GM12891 (cell line): ENCODE results near the gene CCN5.

ENCODE experiments used
- DNase-seq: peaks from one replicate; pipeline ENCODE4 v3.0.0; 2011; ENCODE audit warnings: low spot score; ENCODE audit not compliant: insufficient read length
- FAIRE-seq: peaks from 2 replicates; lab custom pipeline; 2011; peaks lifted over from hg19 to GRCh38; lab: Jason Lieb, UNC
- PAX5 ChIP-seq: IDR thresholded peaks from 2 replicates; pipeline ENCODE4 v1.6.1; 2011; ENCODE audit warnings: low read length, moderate library complexity, mild to moderate bottlenecking; ENCODE audit not compliant: insufficient read depth, severe bottlenecking
- POLR2A ChIP-seq: IDR thresholded peaks from 2 replicates; pipeline ENCODE4 v1.6.1; 2011; ENCODE audit warnings: low read depth, low read length, control low read depth
- POLR2AphosphoS5 ChIP-seq: IDR thresholded peaks from 2 replicates; pipeline ENCODE4 v1.6.1; 2011; ENCODE audit warnings: low read depth, low read length, control low read depth
- POU2F2 ChIP-seq: IDR thresholded peaks from 2 replicates; pipeline ENCODE4 v1.6.1; 2011; ENCODE audit warnings: low read depth, mild to moderate bottlenecking, control low read depth, low read length, moderate library complexity
- SPI1 ChIP-seq: IDR thresholded peaks from 2 replicates; pipeline ENCODE4 v1.6.1; 2011; ENCODE audit warnings: low read depth, low read length, control low read depth
- TAF1 ChIP-seq: IDR thresholded peaks from 2 replicates; pipeline ENCODE4 v1.6.1; 2011; ENCODE audit warnings: low read depth, low read length, control low read depth

The CCN5 gene

DNA sequence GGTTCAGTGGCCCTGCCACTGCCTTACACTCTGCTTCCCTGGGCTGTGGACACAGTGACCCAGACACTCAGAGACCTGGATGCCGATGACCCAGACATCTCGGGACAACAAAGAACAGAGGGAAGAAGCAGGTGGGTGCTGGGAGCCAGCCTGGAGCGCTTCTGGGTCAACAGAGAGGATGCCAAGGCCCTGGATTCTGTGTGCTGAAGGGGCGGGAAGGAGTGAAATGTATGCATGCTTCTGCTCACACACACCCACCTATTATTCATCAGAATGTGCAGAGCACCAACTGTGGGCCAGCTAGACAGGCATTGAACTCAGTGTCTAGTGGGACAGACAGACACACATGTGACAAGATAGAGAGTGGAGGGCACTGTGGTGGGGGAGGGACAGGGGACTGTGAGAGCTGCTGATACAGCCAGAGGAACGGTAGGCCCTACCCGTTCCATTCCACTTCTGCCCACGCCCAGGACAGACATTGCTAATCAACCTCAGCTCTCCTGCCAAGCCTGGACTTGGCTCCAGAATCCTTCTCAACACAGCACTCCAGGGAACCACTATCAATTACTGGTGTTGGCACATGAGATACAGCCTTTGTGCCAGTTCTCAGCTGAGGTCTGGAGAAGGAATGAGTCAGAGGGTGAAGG is 50.7 kb downstream of the CCN5 start:
- no peak for TF ChIP-seq POU2F2
- TF ChIP-seq POLR2AphosphoS5 = no peak
- TF ChIP-seq TAF1 = no peak
- TF ChIP-seq POLR2A = no peak
- TF ChIP-seq PAX5 = no peak
- TF ChIP-seq SPI1 = no peak
- FAIRE-seq = no peak
- no peak for DNase-seq

DNA sequence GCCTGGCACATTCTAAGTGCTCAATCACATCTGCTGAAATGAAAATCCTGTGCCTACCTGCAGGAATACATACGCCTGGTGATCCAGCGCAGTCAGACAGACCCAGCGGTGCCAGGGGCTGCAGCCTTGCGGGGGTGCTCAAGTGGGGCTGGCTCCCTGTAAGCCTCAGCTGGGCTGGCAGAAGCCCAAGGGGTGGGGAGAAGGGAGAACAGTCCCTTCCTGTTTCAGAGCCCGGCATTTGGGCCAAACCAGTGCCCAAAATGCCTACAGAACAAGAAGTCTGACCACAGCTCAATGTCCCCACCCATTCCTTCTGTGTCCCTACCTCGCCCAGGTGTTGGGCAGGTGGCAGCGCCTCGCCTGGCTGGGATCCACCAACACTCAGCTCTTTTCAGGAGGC is 53.1 kb downstream of the CCN5 start:
- no peak for TF ChIP-seq POU2F2
- no peak for TF ChIP-seq PAX5
- no peak for TF ChIP-seq TAF1
- TF ChIP-seq SPI1 = no peak
- no peak for TF ChIP-seq POLR2A
- no peak for TF ChIP-seq POLR2AphosphoS5
- DNase-seq (no peak), FAIRE-seq (no peak)

DNA sequence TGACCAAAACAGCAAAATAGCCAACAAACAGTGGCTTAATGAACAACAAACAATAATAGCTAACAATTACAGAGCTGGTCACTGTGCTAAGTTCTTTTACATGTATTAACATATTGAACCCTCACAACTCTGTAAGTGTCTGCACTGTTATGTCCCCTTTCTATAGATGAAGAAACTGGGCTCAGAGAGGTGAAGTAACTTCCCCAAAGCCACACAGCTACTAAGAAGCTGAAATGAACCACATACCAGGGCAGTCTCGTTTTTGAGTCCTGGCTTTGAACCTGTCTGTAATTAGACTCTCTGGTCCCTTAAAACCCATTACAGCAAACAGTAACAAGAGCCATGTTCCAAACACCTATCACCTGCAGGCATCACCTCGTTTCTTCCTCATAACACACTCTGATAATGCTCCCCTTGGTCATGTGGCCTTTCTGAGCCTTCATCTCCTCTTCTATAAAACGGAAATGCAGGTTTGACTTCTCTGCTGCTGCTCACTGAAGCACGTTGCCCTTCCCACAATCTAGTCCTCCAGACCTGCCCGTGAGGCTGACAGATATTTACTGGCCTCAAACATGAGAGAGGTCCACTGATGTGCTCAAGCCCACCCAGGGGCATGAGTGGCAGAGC is 53.8 kb downstream of the CCN5 start:
- no peak for DNase-seq
- FAIRE-seq = no peak
- TF ChIP-seq PAX5 = no peak
- TF ChIP-seq POLR2AphosphoS5 = no peak
- TF ChIP-seq POLR2A = no peak
- TF ChIP-seq SPI1 = no peak
- no peak for TF ChIP-seq POU2F2
- TF ChIP-seq TAF1 = no peak

DNA sequence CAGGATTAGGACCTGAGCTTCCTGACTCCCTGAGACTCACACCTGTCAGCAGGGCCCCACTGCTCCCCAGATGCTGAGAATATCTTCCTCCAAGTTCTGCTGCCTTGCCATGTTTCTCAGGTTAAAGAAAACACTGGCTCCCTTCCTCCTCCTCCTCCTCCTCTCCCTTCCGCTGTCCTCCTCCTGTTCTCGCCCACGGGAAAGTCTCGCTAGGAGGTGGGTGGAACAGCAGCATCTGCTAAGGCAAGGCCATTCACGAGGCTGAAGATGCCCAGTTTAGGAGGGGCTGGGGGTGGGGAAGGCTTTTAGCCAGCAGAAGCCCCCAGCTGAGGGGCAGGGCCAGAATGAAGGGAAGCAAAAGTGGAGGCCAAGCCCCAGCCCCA is 54.3 kb downstream of the CCN5 start:
- FAIRE-seq (no peak), DNase-seq (no peak)
- no peak for TF ChIP-seq PAX5
- TF ChIP-seq TAF1 = no peak
- TF ChIP-seq SPI1 = no peak
- TF ChIP-seq POLR2AphosphoS5 = no peak
- no peak for TF ChIP-seq POU2F2
- TF ChIP-seq POLR2A = no peak

DNA sequence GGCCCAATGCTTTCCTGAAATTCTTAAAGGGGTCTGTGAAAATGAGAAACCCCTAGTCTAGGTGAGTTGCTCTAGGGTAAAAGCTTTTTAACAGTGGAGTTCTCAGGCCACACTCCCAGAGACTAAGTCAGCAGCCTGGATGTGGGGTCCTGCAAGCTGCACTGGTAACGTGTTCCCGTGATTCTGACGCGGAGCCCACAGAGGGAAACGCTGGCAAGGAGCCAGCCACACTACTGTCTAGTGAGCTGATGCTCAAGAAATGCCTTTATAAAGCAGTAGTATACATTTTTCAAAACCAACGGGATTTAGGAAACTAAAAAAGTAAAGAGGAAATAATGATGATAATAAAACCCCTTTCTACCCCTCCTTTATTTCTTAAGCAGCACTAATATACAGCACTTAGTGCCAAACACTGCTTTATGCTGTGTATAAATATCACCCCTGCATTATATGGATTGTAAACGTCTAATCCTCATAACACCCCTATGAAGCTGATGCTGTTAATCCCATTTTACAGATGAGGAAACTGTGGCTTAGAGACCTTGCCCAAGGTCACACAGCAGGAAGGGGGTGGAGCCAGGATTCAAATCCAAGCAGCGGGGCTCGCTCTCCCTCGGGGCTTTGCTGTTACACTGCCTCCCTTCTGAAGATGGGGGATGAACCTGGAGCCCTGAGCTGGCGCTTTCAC is 55.5 kb downstream of the CCN5 start:
- FAIRE-seq = no peak
- TF ChIP-seq POLR2A (no peak), SPI1 (no peak), POU2F2 (no peak), PAX5 (no peak), TAF1 (no peak), POLR2AphosphoS5 (no peak)
- DNase-seq = no peak

DNA sequence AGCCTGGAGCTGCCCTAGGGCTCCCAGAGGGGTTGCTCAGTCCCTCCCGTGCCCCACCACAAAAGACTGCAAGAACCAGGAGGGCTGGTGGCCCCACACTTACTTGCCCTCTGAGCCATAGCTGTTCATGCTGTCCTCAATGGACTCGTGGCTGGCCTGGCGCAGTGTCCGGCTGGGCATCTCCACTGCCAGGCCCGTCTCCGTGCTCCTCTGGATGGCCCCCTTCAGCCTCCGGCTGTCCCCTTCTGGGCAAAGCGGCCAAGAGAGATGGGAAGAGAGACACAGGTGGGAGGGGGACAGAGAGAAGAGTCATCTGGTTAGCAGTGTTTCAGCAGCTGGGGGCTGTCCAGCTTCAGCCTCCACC is 56.0 kb downstream of the CCN5 start:
- DNase-seq = no peak
- no peak for FAIRE-seq
- TF ChIP-seq SPI1 (no peak), TAF1 (no peak), POLR2AphosphoS5 (no peak), POLR2A (no peak)

DNA sequence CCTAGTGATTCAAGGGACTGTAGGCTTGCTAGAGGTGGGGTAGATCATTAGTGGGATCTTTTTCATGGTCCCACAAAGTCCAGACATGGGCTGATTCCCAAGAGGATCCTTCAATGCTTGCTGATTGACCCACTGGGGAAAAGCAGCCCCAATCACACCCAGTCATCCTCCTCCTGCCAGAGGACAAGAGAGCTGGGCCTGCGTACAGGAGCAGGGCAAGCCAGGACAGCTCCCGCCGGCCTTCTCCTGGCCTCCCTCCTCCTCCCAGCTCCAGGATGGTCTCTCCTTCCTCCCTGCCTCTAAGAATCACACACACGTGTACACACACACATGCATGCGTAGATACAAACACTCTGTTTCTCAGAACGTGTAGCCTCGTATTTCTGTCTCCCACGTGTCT is 57.5 kb downstream of the CCN5 start:
- FAIRE-seq (no peak), DNase-seq (no peak)
- TF ChIP-seq POLR2AphosphoS5 (no peak), POLR2A (no peak), TAF1 (no peak), SPI1 (no peak), PAX5 (no peak), POU2F2 (no peak)

DNA sequence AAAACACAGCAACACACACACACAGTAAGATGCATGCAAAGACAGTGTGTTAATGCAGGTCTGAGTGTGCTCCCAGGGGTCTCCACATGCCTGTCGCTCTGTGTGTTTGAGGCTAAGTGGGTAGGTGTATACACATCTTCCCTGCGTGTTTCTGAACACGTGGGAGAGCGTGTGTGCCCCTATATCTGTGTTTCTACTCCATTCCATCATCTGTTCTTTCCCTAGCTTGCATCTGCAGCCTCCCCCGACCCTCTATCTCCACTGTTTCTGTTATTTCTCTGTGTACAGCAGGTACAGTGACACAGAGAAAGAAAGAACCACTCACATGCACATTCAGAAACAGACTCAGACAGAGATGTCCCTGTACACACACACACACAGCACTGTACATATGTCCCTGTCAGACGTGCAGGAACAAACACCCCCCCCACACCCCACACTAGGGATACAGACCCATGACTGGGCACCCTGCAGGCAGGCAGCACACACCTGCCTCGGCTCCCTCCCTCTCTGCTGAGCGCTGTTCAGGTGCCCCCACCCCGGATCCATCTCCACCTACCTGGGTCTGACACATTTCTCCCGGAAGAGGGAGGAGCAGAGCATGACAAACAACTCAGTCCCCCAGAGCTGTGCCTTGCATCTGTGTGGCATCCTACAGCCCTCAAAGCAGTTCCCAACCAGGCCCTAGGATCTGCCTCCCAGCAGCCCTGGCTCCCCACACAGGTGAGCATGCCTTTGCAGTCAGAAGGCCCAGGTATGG is 58.1 kb downstream of the CCN5 start:
- FAIRE-seq (no peak), DNase-seq (no peak)
- no peak for TF ChIP-seq SPI1
- no peak for TF ChIP-seq POU2F2
- no peak for TF ChIP-seq TAF1
- TF ChIP-seq POLR2AphosphoS5 = no peak
- no peak for TF ChIP-seq POLR2A
- TF ChIP-seq PAX5 = no peak

DNA sequence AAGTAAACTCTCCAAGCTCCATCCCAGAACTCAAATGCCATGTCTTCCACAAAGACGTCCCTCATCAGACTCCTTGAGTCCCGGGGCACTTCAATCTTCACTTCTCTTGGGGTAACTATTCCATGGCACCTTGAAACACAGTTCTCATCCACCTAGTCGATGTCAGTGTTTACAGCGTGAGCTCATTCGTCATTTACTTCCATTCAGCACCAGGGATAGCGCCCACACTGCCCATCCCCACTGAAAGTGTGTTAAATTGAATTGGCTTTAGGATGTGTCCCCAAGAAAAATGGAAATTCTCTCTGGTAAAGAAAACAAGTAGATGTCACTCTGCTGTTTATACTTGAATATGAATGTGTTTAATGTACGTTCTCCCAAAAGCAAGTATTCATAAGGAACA is 61.8 kb downstream of the CCN5 start:
- TF ChIP-seq POLR2AphosphoS5 = no peak
- TF ChIP-seq TAF1 = no peak
- TF ChIP-seq POLR2A = no peak
- no peak for TF ChIP-seq PAX5
- no peak for TF ChIP-seq SPI1
- DNase-seq (no peak), FAIRE-seq (no peak)
